HG03558 (cell line): ENCODE data around the gene KCNN3.

Experiments used
- ATAC-seq: cut with Tn5 transposase; IDR thresholded peaks from one replicate; pipeline ENCODE4 v1.9.1; 2021; ENCODE audit warnings: moderate number of reproducible peaks; ENCODE audit not compliant: unreplicated experiment; ENCODE audit errors: extremely low read depth

KCNN3 gene

GRCh38 chr1:154756793-154757548, 113.1 kb downstream of the KCNN3 start:
- no peak for ATAC-seq

GRCh38 chr1:154755858-154756730, 114.0 kb downstream of the KCNN3 start:
- no peak for ATAC-seq

GRCh38 chr1:154753426-154753825, 116.7 kb downstream of the KCNN3 start:
- no peak for ATAC-seq

- ATAC-seq: no peak
These were observed 117.6 kb downstream of the KCNN3 start for GRCh38 chr1:154752273-154753030.

GRCh38 chr1:154751690-154752089, 118.4 kb downstream of the KCNN3 start:
- no peak for ATAC-seq

GRCh38 chr1:154750681-154751665, 119.1 kb downstream of the KCNN3 start:
- ATAC-seq: no peak

- ATAC-seq: no peak
These were observed 120.9 kb downstream of the KCNN3 start for GRCh38 chr1:154749078-154749760.

GRCh38 chr1:154748405-154748775, 121.7 kb downstream of the KCNN3 start:
- no peak for ATAC-seq

GRCh38 chr1:154747740-154748404, 122.2 kb downstream of the KCNN3 start:
- ATAC-seq: peak; percentile 69

GRCh38 chr1:154747380-154747739, 122.7 kb downstream of the KCNN3 start:
- ATAC-seq: no peak

- ATAC-seq: no peak
These were observed 123.3 kb downstream of the KCNN3 start for GRCh38 chr1:154746622-154747299.

GRCh38 chr1:154745750-154746425, 124.2 kb downstream of the KCNN3 start:
- ATAC-seq: no peak

GRCh38 chr1:154745286-154745731, 124.8 kb downstream of the KCNN3 start:
- no peak for ATAC-seq

- no peak for ATAC-seq
These were observed 125.6 kb downstream of the KCNN3 start for GRCh38 chr1:154744352-154745035.

- no peak for ATAC-seq
These were observed 126.5 kb downstream of the KCNN3 start for GRCh38 chr1:154743526-154744036.

GRCh38 chr1:154742606-154743005, 127.5 kb downstream of the KCNN3 start:
- no peak for ATAC-seq
